Effector memory CD4-positive, alpha-beta T cell (primary cell): Measurements from ENCODE around the gene POTEG.
"Not testable (repeated sequence)": the region's sequence is repeated elsewhere in the genome, so short reads cannot be mapped to it uniquely, and the experiment has no call there.

ENCODE experiments used
- DNase-seq, 3 donors: peaks; one replicate each; pipeline ENCODE4 v3.0.0-alpha.2; 2020
- H3K27ac ChIP-seq: 2 replicates; pipeline ENCODE4 v1.7.0; 2013; ENCODE audit warnings: mild to moderate bottlenecking, low read length, moderate library complexity; ENCODE audit not compliant: insufficient read depth, poor library complexity, severe bottlenecking
- H3K27me3 ChIP-seq: replicated peaks from 2 replicates; pipeline ENCODE4 v1.7.0; 2013; ENCODE audit warnings: mild to moderate bottlenecking, low read length; ENCODE audit not compliant: insufficient read depth, control insufficient read depth, poor library complexity, severe bottlenecking
- H3K36me3 ChIP-seq: 2 replicates; pipeline ENCODE4 v1.7.0; 2013; ENCODE audit warnings: mild to moderate bottlenecking, low read length, moderate library complexity; ENCODE audit not compliant: control insufficient read depth, insufficient read depth
- H3K4me1 ChIP-seq: 2 replicates; pipeline ENCODE4 v1.7.0; 2013; ENCODE audit warnings: low read length, mild to moderate bottlenecking; ENCODE audit not compliant: control insufficient read depth, insufficient read depth, poor library complexity, severe bottlenecking
- H3K4me3 ChIP-seq: 2 replicates; pipeline ENCODE4 v1.7.0; 2013; ENCODE audit warnings: low read length, low read depth, mild to moderate bottlenecking; ENCODE audit not compliant: insufficient read depth, poor library complexity, severe bottlenecking
- H3K9me3 ChIP-seq: 2 replicates; pipeline ENCODE4 v1.7.0; 2013; ENCODE audit warnings: mild to moderate bottlenecking, low read length, moderate library complexity; ENCODE audit not compliant: control insufficient read depth

The POTEG gene

DNA sequence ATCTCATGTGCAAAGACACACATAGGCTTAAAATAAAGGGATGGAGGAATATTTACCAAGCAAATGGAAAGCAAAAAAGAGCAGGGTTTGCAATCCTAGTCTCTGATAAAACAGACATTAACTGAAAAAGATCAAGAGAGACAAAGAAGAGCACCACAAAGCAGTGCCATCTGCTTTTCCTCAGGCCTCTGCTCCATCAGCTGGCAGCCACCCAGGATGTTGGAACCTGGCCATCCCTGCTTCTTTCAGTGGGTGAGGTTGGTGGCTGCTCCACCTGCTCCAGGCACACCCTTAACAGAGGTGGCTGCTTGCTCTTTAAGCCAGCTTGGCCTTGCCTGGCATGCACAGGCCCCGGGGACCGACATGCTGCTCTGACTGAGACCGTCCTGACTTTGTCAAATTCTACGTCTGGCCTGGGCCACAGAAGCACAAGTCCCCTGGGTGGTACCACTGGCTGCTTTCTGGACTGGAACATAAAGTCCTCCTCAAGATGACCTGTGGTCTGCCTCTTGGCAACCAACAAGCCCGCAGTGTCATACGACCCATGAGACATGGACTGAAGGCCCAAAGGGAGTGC is 51.0 kb downstream of the POTEG start:
- not testable (repeated sequence) for H3K27ac ChIP-seq, H3K9me3 ChIP-seq, H3K4me3 ChIP-seq, H3K27me3 ChIP-seq, H3K4me1 ChIP-seq, DNase-seq, H3K36me3 ChIP-seq

DNA sequence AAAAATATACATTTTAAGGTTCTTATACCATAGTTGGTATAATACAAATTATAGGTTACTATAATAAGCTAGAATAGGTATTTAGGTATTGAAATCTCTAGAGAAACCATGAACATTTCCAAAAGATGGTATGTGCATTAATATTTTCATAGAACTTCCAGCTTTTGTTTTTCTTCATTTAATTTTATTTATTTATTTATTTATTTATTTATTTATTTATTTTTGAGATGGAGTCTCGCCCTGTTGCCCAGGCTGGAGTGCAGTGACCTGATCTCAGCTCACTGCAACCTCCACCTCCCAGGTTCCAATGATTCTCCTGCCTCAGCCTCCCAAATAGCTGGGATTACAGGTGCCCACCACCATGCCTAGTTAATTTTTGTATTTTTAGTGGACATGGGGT is 54.0 kb downstream of the POTEG start:
- not testable (repeated sequence) for H3K27ac ChIP-seq, H3K4me1 ChIP-seq, H3K36me3 ChIP-seq, H3K27me3 ChIP-seq, H3K9me3 ChIP-seq, DNase-seq, H3K4me3 ChIP-seq

DNA sequence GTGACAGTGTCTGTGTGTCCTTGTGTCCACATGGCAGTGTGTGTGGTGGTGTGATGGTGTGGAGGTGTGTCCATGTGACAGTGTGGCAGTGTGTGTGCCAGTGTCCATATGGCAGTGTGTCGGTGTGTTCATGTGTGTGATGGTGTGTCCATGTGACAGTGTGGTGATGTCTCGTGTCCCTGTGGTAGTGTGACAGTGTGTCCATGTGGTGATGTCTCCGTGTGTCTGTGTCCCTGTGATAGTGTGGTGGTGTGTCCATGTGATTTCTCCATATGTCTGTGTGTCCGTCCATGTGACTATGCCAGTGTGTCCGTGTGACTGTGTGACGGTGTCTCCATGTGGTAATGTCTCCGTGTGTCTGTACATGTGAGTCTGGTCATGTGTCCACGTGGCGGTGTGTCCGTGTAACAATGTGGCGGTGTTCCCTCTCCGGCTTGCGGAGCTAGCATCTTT is 59.7 kb downstream of the POTEG start:
- not testable (repeated sequence) for H3K9me3 ChIP-seq, H3K27ac ChIP-seq, H3K4me3 ChIP-seq, DNase-seq, H3K36me3 ChIP-seq, H3K4me1 ChIP-seq, H3K27me3 ChIP-seq

DNA sequence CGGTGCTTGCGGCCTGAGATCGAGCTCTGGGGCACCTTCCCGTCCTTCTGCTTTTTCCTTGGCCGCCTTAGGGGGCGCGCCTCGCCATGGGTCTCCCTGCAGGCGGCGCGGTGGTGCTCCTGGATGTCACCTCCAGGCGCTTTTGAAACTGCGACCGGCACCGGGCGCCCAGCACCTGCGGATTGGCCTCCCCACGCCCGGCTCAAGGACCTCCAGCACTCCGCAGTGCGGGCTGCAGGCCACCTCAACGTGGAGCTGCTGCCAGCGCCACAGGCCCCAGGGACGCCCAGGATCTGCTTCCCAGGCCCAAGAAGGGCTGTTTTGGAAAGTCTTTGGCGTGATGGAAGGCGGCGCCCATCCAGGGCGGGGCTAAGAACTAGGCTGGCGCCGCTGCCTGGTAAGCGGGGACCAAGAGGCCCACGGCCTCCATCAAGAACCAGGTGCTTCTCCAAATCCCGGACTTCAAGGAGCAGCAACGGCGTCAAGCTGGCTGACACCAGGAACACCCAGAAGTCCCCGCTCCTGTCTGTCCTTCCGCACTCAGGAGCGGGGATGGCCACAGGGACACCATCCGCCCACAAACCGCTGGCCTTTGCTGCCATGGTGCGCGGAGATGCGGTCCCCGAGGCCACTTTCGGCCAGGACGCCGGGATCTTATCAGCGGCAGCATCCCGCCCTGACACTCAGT is 61.2 kb downstream of the POTEG start:
- not testable (repeated sequence) for DNase-seq, H3K9me3 ChIP-seq, H3K27me3 ChIP-seq, H3K4me1 ChIP-seq, H3K4me3 ChIP-seq, H3K36me3 ChIP-seq, H3K27ac ChIP-seq

DNA sequence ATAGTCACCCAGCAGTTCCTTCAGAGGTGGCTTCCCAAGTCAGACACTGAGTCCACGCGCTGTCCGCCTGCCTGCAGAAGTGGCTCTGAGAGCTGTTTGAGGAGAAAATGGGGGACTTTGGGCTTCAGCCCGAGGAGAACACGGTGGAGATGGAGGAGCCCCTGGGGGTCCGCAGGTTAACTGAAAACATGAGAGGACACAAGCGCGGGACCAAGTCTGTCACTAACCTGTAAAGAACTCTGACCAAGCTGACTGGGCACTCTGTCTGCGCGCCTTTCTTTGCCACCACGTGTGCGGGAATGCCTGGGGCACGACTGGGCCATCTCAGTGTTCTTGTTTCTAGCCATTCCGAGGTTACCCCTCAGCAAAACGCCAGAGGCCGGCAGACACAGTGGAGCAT is 62.4 kb downstream of the POTEG start:
- H3K27ac ChIP-seq, H3K9me3 ChIP-seq, DNase-seq, H3K36me3 ChIP-seq, H3K4me1 ChIP-seq, H3K27me3 ChIP-seq, H3K4me3 ChIP-seq: not testable (repeated sequence)

DNA sequence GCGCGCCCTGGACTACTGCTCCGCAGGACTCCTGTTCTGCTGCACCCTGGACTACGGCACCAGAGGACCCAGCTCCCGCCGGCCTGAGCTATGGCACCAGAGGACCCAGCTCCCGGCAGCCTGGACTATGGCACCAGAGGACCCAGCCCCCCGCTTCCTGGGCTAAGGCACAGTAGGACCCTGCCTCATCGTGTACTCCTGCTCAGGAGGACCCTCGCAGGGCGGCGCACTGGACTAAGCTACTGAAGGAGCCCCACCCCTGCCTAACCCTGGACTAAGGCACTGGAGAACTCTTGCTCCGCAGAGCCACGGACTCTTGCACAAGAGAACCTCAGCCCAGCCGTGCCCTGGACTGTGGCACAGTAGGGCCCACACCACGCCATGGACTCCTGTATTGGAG is 71.3 kb downstream of the POTEG start:
- H3K27me3 ChIP-seq, H3K4me3 ChIP-seq, H3K9me3 ChIP-seq, H3K27ac ChIP-seq, DNase-seq, H3K36me3 ChIP-seq, H3K4me1 ChIP-seq: not testable (repeated sequence)

DNA sequence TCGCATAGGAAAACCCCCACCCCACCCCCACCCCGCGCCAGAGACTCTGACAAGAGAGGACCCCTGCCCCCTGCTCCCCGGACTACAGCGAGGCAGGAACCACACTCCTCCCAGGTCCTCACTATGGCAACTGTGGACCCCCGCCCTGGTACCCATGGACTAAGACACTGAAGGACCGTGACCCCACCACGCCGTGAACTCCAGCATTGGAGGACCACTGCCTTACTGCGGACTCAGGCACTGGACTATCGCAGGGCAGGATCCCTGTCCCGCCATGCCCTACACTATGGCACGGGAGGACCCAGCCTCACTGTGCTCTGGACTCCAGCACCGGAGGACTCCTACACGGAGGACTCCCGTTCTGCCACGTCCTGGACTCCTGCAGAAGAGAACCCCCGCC is 71.8 kb downstream of the POTEG start:
- H3K36me3 ChIP-seq, H3K27ac ChIP-seq, H3K9me3 ChIP-seq, DNase-seq, H3K4me3 ChIP-seq, H3K4me1 ChIP-seq, H3K27me3 ChIP-seq: not testable (repeated sequence)

DNA sequence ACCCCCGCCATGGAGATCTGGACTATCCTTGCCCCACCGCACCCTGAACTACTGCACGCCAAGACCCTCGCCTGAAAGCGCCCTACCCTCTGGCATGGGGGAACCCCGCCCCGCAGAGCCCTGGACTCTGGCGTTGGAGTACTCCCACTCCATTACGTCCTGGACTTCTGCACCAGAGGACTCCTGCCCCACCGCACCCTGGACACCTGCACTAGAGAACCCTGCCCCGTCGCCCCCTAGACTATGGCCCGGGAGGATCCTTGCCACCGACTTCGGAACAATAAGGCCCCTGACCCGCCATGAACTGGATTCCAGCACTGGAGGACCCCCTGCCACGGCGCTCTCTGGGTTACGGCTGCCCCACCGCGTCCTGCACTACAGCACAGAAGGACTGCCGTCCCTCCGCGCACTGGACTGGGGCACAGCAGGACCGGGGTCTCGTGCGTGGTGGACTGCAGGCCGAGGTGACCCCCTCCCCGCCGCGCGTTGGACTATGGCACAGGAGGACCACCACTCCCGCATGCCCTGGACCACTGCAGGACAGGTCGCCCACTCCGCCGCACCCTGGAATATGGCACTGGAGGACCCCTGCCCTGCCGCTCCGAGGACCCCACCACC is 72.4 kb downstream of the POTEG start:
- H3K27ac ChIP-seq, DNase-seq, H3K9me3 ChIP-seq, H3K36me3 ChIP-seq, H3K4me1 ChIP-seq, H3K4me3 ChIP-seq, H3K27me3 ChIP-seq: not testable (repeated sequence)

DNA sequence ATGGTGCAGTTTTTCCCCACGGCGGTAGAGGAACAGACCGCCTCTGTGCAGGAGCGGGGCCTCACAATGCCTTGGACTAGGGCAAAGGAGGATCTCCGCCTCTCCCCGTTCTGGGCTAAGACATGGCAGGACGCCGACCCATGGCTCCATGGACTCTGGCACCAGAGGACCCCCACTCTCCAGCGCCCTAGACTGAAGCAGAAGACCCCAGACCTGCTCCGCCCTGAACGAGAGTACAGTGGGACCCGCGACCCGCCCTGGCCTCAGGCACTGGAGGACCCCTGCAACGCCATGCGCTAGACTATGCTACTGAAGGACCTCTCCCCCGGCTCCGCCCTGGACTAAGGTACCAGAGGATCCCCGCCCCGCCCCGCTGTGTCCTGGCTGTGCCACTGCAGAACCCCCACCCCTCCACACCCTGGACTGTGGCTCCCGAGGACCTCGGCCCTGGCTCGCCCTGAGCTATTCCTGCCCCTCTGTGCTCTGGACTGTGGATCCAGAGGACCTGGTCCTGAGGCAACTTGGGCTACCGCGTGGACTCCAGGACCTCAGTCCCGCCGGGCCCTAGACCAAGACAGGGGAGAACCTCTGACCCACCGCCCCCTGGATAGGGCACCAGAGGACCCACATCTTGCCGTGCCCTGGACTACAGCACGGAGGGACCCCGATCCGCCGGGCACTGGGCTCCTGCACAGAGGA is 73.1 kb downstream of the POTEG start:
- DNase-seq, H3K27me3 ChIP-seq: not testable (repeated sequence)

More for the DNA sequence above, 73.1 kb downstream of the POTEG start:
- not testable (repeated sequence) for H3K4me1 ChIP-seq, H3K9me3 ChIP-seq, H3K36me3 ChIP-seq, H3K27ac ChIP-seq, H3K4me3 ChIP-seq
